ENCODE results near the gene MESP2.

Gene MESP2

GRCh38 chr15:89745768-89746167, 30.4 kb upstream of the MESP2 start:
- H3K4me2 ChIP-seq (ENCODE audit: low read depth, low read length, poor library complexity, severe bottlenecking) = no peak overlapping the region
- no peaks in the 10 kb centered on the region for H3K36me3 ChIP-seq (ENCODE audit: insufficient read depth, low read length)
- no peaks in the 10 kb centered on the region for H3K79me2 ChIP-seq (ENCODE audit: insufficient read depth, low read length)
- H4K20me1 ChIP-seq (ENCODE audit: insufficient read depth, low read length, poor library complexity, severe bottlenecking) = no peaks in the 10 kb centered on the region
- H3K9me3 ChIP-seq (ENCODE audit: insufficient read depth, low read depth, low read length) = no peaks in the 10 kb centered on the region
- no peak overlapping the region for H3K9ac ChIP-seq (ENCODE audit: low read depth, low read length, poor library complexity, severe bottlenecking)
- no peaks in the 10 kb centered on the region for H3K9me2 ChIP-seq (replicated peaks; ENCODE audit: low read depth, low read length)
- TF ChIP-seq CTCF (conservative IDR thresholded peaks at IDR 0.05; ENCODE audit: low read length) = no peak
- no peaks in the 10 kb centered on the region for H3K4me1 ChIP-seq (ENCODE audit: insufficient read depth, low read length, poor library complexity, severe bottlenecking)
- H3F3A ChIP-seq (ENCODE audit: low read depth) = no peaks in the 10 kb centered on the region
- H3K27me3 ChIP-seq (ENCODE audit: insufficient read depth, low read length, poor library complexity, severe bottlenecking) = no peaks in the 10 kb centered on the region
- no peak overlapping the region for H3K4me3 ChIP-seq (ENCODE audit: low read length, poor library complexity, severe bottlenecking)
- H2AFZ ChIP-seq (ENCODE audit: low read length) = no peak overlapping the region

DNA sequence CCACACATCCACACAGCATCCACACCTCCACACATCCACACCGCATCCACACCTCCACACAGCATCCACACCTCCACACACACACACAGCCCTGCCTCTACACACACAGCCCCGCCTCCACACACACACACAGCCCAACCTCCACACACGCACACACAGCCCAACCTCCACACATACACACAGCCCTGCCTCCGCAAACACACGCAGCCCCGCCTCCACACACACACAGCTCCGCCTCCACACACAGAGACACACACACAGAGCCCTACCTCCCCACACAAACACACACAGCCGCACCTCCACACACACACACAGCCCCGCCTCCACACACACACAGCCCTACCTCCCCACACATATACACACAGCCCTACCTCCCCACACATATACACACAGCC, 29.7 kb upstream of the MESP2 start:
- Histone ChIP-seq H3K4me1 (ENCODE audit: insufficient read depth, low read length, poor library complexity, severe bottlenecking) (no peaks in the 10 kb centered on the region), H3K4me2 (ENCODE audit: low read depth, low read length, poor library complexity, severe bottlenecking) (no peak overlapping the region)

DNA sequence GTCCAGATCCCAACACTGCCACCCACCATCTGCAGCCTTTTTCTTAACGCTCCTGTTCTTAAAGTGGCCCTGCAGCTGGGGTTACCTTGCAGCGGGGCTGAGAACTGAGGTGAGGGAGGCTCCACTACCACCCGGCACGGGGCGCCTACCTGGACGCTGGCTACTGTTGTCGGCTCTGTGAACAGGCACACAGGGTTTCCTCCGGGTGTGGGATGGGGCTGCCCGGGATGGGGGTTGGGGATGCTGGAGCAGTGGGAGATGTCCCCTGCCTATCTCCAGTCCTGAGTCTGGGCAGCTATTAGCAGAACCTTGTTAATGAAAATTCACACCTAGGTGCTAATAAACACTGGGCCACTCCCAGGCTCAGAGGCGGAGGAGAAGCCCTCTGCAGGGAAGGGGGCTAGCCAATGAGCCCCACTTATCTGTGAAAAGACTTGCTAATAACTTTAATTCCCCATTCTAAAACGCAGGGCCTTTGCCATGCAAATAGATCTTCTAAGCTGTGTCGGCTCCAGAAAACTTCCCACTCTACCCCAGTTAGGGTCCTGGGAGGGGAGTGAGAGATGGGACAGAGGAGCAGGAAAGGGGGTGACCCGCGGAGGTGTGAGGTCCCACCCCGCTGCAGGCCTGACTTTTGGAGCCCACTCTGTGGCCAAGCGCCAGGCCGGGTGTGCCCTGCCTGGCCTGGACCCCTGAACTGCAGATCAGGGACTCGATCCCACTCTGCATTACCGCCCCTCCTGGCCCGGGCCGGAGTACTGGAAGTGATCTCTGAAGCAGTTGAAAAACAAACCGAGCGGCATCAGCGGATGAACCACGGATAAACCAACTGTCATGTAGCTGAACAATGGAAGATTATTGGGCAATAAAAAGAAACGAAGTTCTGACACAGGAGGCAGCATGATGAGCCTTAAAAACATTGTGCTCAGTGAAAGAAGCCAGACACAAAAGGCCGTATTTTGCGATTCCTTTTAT, 28.1 kb upstream of the MESP2 start:
- Histone ChIP-seq H3K27me3 (ENCODE audit: insufficient read depth, low read length, poor library complexity, severe bottlenecking) (no peaks in the 10 kb centered on the region), H3F3A (ENCODE audit: low read depth) (no peaks in the 10 kb centered on the region), H3K36me3 (ENCODE audit: insufficient read depth, low read length) (no peaks in the 10 kb centered on the region), H3K9ac (ENCODE audit: low read depth, low read length, poor library complexity, severe bottlenecking) (no peak overlapping the region), H4K20me1 (ENCODE audit: insufficient read depth, low read length, poor library complexity, severe bottlenecking) (no peaks in the 10 kb centered on the region), H3K4me1 (ENCODE audit: insufficient read depth, low read length, poor library complexity, severe bottlenecking) (no peaks in the 10 kb centered on the region), H2AFZ (ENCODE audit: low read length) (no peak overlapping the region), H3K4me2 (ENCODE audit: low read depth, low read length, poor library complexity, severe bottlenecking) (no peak overlapping the region), H3K9me2 (replicated peaks; ENCODE audit: low read depth, low read length) (no peaks in the 10 kb centered on the region), H3K9me3 (ENCODE audit: insufficient read depth, low read depth, low read length) (no peaks in the 10 kb centered on the region), H3K79me2 (ENCODE audit: insufficient read depth, low read length) (no peaks in the 10 kb centered on the region), H3K4me3 (ENCODE audit: low read length, poor library complexity, severe bottlenecking) (no peak overlapping the region)
- TF ChIP-seq CTCF (conservative IDR thresholded peaks at IDR 0.05; ENCODE audit: low read length) = no peak
- no peak for TF ChIP-seq EZH2phosphoT487 (IDR thresholded peaks at IDR 0.05; ENCODE audit: borderline replicate concordance)

More for the DNA sequence above, 29.7 kb upstream of the MESP2 start:
- Histone ChIP-seq H3K36me3 (ENCODE audit: insufficient read depth, low read length) (no peaks in the 10 kb centered on the region), H3K27me3 (ENCODE audit: insufficient read depth, low read length, poor library complexity, severe bottlenecking) (no peaks in the 10 kb centered on the region), H2AFZ (ENCODE audit: low read length) (no peak overlapping the region), H3K9ac (ENCODE audit: low read depth, low read length, poor library complexity, severe bottlenecking) (no peak overlapping the region), H3K4me3 (ENCODE audit: low read length, poor library complexity, severe bottlenecking) (no peak overlapping the region), H3K79me2 (ENCODE audit: insufficient read depth, low read length) (no peaks in the 10 kb centered on the region), H3F3A (ENCODE audit: low read depth) (no peaks in the 10 kb centered on the region), H4K20me1 (ENCODE audit: insufficient read depth, low read length, poor library complexity, severe bottlenecking) (no peaks in the 10 kb centered on the region), H3K9me3 (ENCODE audit: insufficient read depth, low read depth, low read length) (no peaks in the 10 kb centered on the region), H3K9me2 (replicated peaks; ENCODE audit: low read depth, low read length) (no peaks in the 10 kb centered on the region)
- TF ChIP-seq EZH2phosphoT487 (IDR thresholded peaks at IDR 0.05; ENCODE audit: borderline replicate concordance) = no peak
